Natural killer cell (primary cell): ENCODE results near the gene PALM2AKAP2. TPM values are rescaled to one million over a fixed set of nuclear protein-coding genes. Genes with fewer than 3 reads are reported as not detected.

Experiments used
- ATAC-seq, 3 donors: fragments of 150-1000 bp in 2 of 3; fragments of 200-7000 bp in 1 of 3; cut with Tn5 transposase; 1 replicate in 1 of 3; 2 replicates in 2 of 3; pipeline ENCODE4 v1.10.0; 2021; ENCODE audit warnings: mild to moderate bottlenecking in 2 of 3, moderate library complexity in 2 of 3
- DNase-seq, 2 donors: peaks; one replicate each; pipeline versions ENCODE4 v3.0.0 to v3.0.0-alpha.2; 2013 to 2021; ENCODE audit warnings: mixed read lengths in 1 of 2
- H3K27ac ChIP-seq: one replicate; pipeline ENCODE4 v1.5.1; 2013; ENCODE audit warnings: mild to moderate bottlenecking, low read length
- H3K27me3 ChIP-seq: one replicate; pipeline ENCODE4 v1.6.1; 2013; ENCODE audit warnings: low read length; ENCODE audit not compliant: control insufficient read depth, insufficient read depth
- H3K36me3 ChIP-seq: one replicate; pipeline ENCODE4 v1.6.1; 2013; ENCODE audit warnings: low read length; ENCODE audit not compliant: control insufficient read depth, insufficient read depth
- H3K4me1 ChIP-seq: one replicate; pipeline ENCODE4 v1.6.1; 2013; ENCODE audit warnings: low read length; ENCODE audit not compliant: control insufficient read depth, insufficient read depth
- H3K4me3 ChIP-seq: one replicate; pipeline ENCODE4 v1.5.1; 2013; ENCODE audit warnings: low read length
- H3K9me3 ChIP-seq: one replicate; pipeline ENCODE4 v1.6.1; 2013; ENCODE audit warnings: low read length; ENCODE audit not compliant: control insufficient read depth, insufficient read depth
- H3K27ac Mint-ChIP-seq, 2 donors: one replicate each; pipeline ENCODE4 v1.8.0; 2022; ENCODE audit warnings: mild to moderate bottlenecking in 2 of 2, mixed read lengths in 2 of 2, moderate library complexity in 1 of 2
- H3K27me3 Mint-ChIP-seq, 2 donors: one replicate each; pipeline ENCODE4 v1.8.0; 2022; ENCODE audit warnings: low read depth in 2 of 2, mixed read lengths in 2 of 2
- H3K36me3 Mint-ChIP-seq: one replicate; pipeline ENCODE4 v1.8.0; 2022; ENCODE audit warnings: mixed read lengths
- H3K4me1 Mint-ChIP-seq, 2 donors: one replicate each; pipeline ENCODE4 v1.8.0; 2022; ENCODE audit warnings: mixed read lengths in 2 of 2
- H3K4me3 Mint-ChIP-seq: one replicate; pipeline ENCODE4 v1.8.0; 2022; ENCODE audit warnings: mild to moderate bottlenecking, moderate library complexity, mixed read lengths
- H3K9me3 Mint-ChIP-seq, 2 donors: one replicate each; pipeline ENCODE4 v1.8.0; 2022; ENCODE audit warnings: mixed read lengths in 2 of 2
- WGBS: methylation state at CpG from one replicate; pipeline ENCODE4 v1.1.7; 2013; ENCODE audit warnings: missing lambda C conversion rate; ENCODE audit not compliant: insufficient coverage; 5-methylcytosine and 5-hydroxymethylcytosine counted together
- intact Hi-C: fragments of 100-400 bp; cut with micrococcal nuclease; formaldehyde crosslinking; loops from one replicate; pipeline ENCODE4 v1.14.2; 2022
- total RNA-seq, 4 donors: library from RNA; stranded (reverse); fragments of 120-200 nt in 1 of 4; gene quantifications; one replicate each; pipeline versions ENCODE4 v1.2.3 to v1.2.4, GENCODE V29; 2013 to 2022
- TF ChIP-seq, protein P1 (sequence below): fragments of 200-600 bp; IDR thresholded peaks from one replicate; pipeline ENCODE4 v1.8.0; 2022; ENCODE audit warnings: antibody characterized with exemption

PALM2AKAP2 gene
- total RNA-seq, 3 donors from 2014 or later (not counting 1 experiment from before 2014, with no cell fraction given): not detected

DNA sequence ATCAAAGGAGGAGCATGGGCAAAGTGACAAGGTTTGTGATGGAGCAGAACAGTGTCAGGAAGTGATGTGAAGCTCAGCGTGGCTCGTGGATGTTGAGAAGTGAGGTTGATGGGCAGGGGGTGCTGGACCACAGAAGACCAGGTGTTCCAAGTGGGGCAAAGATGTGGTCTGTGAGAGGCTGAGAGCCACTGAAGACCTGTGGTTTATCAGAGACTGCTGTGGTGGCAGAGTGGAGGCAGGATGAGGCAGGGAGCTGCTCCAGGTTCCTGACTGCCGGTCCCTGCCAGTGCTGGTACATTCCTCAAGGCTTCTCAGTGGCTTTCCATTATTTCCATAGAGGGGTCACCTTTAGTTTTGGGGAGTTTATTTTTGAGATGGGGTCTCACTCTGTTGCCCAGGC lies 19.1 kb downstream of the PALM2AKAP2 start:
- Mint-ChIP-seq H3K36me3 (no peaks in the 10 kb centered on the region), H3K4me3 (no peak overlapping the region), H3K27me3 (peaks cover 0 to 3% of the 10 kb centered on the region in 2 donors), H3K9me3 (no peaks in the 10 kb centered on the region), H3K4me1 (no peaks in the 10 kb centered on the region), H3K27ac (no peak overlapping the region)
- no peaks in the 10 kb centered on the region for H3K4me1 ChIP-seq
- DNase-seq (no peak), ATAC-seq (no peak)
- no peaks in the 10 kb centered on the region for H3K27me3 ChIP-seq
- TF ChIP-seq, protein P1, sequence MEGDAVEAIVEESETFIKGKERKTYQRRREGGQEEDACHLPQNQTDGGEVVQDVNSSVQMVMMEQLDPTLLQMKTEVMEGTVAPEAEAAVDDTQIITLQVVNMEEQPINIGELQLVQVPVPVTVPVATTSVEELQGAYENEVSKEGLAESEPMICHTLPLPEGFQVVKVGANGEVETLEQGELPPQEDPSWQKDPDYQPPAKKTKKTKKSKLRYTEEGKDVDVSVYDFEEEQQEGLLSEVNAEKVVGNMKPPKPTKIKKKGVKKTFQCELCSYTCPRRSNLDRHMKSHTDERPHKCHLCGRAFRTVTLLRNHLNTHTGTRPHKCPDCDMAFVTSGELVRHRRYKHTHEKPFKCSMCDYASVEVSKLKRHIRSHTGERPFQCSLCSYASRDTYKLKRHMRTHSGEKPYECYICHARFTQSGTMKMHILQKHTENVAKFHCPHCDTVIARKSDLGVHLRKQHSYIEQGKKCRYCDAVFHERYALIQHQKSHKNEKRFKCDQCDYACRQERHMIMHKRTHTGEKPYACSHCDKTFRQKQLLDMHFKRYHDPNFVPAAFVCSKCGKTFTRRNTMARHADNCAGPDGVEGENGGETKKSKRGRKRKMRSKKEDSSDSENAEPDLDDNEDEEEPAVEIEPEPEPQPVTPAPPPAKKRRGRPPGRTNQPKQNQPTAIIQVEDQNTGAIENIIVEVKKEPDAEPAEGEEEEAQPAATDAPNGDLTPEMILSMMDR: no peak
- WGBS: 62% methylated on average over 3 of the region's 3 CpGs
- intact Hi-C loops: no loop called here
- H3K9me3 ChIP-seq: no peaks in the 10 kb centered on the region
- H3K36me3 ChIP-seq: no peaks in the 10 kb centered on the region
- H3K4me3 ChIP-seq: no peak overlapping the region
- H3K27ac ChIP-seq: no peak overlapping the region

GRCh38 chr9:109799792-109800191 lies 19.8 kb downstream of the PALM2AKAP2 start:
- intact Hi-C loops: no loop called here
- peaks cover 0 to 3% of the 10 kb centered on the region in 2 donors for H3K27me3 Mint-ChIP-seq
- H3K4me1 Mint-ChIP-seq: no peaks in the 10 kb centered on the region
- H3K9me3 ChIP-seq: no peaks in the 10 kb centered on the region
- no peak overlapping the region for H3K4me3 ChIP-seq
- no peak overlapping the region for H3K27ac ChIP-seq
- H3K27me3 ChIP-seq: no peaks in the 10 kb centered on the region
- no peak for ATAC-seq
- no peak overlapping the region for H3K27ac Mint-ChIP-seq
- no peaks in the 10 kb centered on the region for H3K9me3 Mint-ChIP-seq
- no peaks in the 10 kb centered on the region for H3K4me1 ChIP-seq
- TF ChIP-seq, protein P1: no peak
- no peak for DNase-seq
- 47% methylated on average over 2 of the region's 2 CpGs for WGBS
- no peak overlapping the region for H3K4me3 Mint-ChIP-seq
- no peaks in the 10 kb centered on the region for H3K36me3 ChIP-seq
- no peaks in the 10 kb centered on the region for H3K36me3 Mint-ChIP-seq

GRCh38 chr9:109801484-109801883 lies 21.5 kb downstream of the PALM2AKAP2 start:
- Histone ChIP-seq H3K4me3 (no peak overlapping the region), H3K27me3 (no peaks in the 10 kb centered on the region), H3K27ac (no peak overlapping the region), H3K4me1 (no peaks in the 10 kb centered on the region), H3K36me3 (no peaks in the 10 kb centered on the region), H3K9me3 (no peaks in the 10 kb centered on the region)
- Mint-ChIP-seq H3K27me3 (peaks cover 0 to 4% of the 10 kb centered on the region in 2 donors), H3K27ac (no peak overlapping the region), H3K4me1 (no peaks in the 10 kb centered on the region), H3K4me3 (no peak overlapping the region), H3K36me3 (no peaks in the 10 kb centered on the region), H3K9me3 (no peaks in the 10 kb centered on the region)
- WGBS: no CpG with 5 or more reads among the region's 1 CpG
- TF ChIP-seq, protein P1: no peak
- intact Hi-C loops: no loop called here
- no peak for ATAC-seq
- no peak for DNase-seq

DNA sequence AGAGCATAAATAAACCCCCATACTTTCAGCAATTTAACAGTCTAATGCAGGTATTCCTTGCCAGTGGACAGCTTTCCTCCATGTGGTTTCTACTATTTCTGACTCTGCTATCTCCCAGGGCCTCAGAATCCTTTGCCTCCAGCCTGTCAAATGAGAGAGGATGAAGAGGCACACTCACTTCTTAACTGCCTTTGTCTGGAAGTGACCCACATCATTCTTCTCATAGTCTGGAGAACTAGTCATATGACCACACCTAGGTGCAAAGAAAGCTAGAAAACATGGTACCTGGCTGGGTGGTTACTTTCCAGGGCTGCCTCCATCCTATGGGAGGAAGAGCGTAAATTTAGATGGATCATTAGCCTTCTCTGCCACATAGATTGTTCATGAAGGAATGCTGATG lies 22.5 kb downstream of the PALM2AKAP2 start:
- Histone ChIP-seq H3K4me3 (no peak overlapping the region), H3K27ac (no peak overlapping the region), H3K27me3 (no peaks in the 10 kb centered on the region), H3K4me1 (no peaks in the 10 kb centered on the region), H3K36me3 (no peaks in the 10 kb centered on the region), H3K9me3 (no peaks in the 10 kb centered on the region)
- H3K27me3 Mint-ChIP-seq: peaks cover 0 to 8% of the 10 kb centered on the region in 2 donors
- WGBS: 80% methylated on average over 1 of the region's 1 CpG
- intact Hi-C loops: no loop called here
- no peak overlapping the region for H3K27ac Mint-ChIP-seq
- TF ChIP-seq, protein P1: no peak
- no peaks in the 10 kb centered on the region for H3K36me3 Mint-ChIP-seq
- ATAC-seq (no peak), DNase-seq (no peak)
- no peaks in the 10 kb centered on the region for H3K4me1 Mint-ChIP-seq
- H3K4me3 Mint-ChIP-seq: no peak overlapping the region
- H3K9me3 Mint-ChIP-seq: no peaks in the 10 kb centered on the region
